OCI-LY7 (cell line): Measurements from ENCODE around the gene MDFIC. TPM values are rescaled to one million over a fixed set of nuclear protein-coding genes. Genes with fewer than 3 reads are reported as not detected.

Experiments used
- BruUV-seq: library from RNA; stranded (reverse); fragments of 400-500 nt; replicated peaks from 2 replicates; lab custom pipeline; 2021; lab: Mats Ljungman, UMichigan
- CTCF ChIA-PET: fragments of 300-600 bp; sonication (Branson Sonifier 250); formaldehyde crosslinking; loops from one replicate; lab custom pipeline; 2022; ENCODE audit warnings: antibody characterized with exemption; ENCODE audit not compliant: unreplicated experiment; lab: Charles Lee
- POLR2A ChIA-PET: fragments of 300-600 bp; sonication (Branson Sonifier 250); formaldehyde crosslinking; loops from one replicate; lab custom pipeline; 2022; ENCODE audit warnings: antibody characterized with exemption; lab: Charles Lee
- DNase-seq: peaks from one replicate; pipeline ENCODE4 v3.0.0-alpha.2; 2015; ENCODE audit warnings: low spot score
- H2AFZ ChIP-seq: fragments of 200-600 bp; sonication (generic), shearing (Covaris generic); 2 replicates; pipeline ENCODE4 v1.6.1; 2014; ENCODE audit warnings: mild to moderate bottlenecking, antibody characterized with exemption, low read length, moderate library complexity
- H3K27ac ChIP-seq: fragments of 200-600 bp; sonication (generic); 2 replicates; pipeline ENCODE4 v1.5.1; 2014; ENCODE audit warnings: mixed run types, low read depth, mild to moderate bottlenecking, moderate library complexity, low read length, inconsistent platforms; ENCODE audit not compliant: poor library complexity, severe bottlenecking
- H3K36me3 ChIP-seq: fragments of 200-600 bp; sonication (generic); 2 replicates; pipeline ENCODE4 v1.6.1; 2014; ENCODE audit warnings: mild to moderate bottlenecking, antibody characterized with exemption, low read length, moderate library complexity, mixed read lengths; ENCODE audit not compliant: insufficient read depth
- H3K4me1 ChIP-seq: fragments of 200-600 bp; sonication (generic); 2 replicates; pipeline ENCODE4 v1.5.1; 2014; ENCODE audit warnings: mild to moderate bottlenecking, low read length; ENCODE audit not compliant: insufficient read depth, poor library complexity, severe bottlenecking
- H3K4me2 ChIP-seq: fragments of 200-600 bp; sonication (generic); 2 replicates; pipeline ENCODE4 v1.6.1; 2014; ENCODE audit warnings: mild to moderate bottlenecking, low read length
- H3K4me3 ChIP-seq: fragments of 200-600 bp; sonication (generic); 2 replicates; pipeline ENCODE4 v1.5.1; 2014; ENCODE audit warnings: mild to moderate bottlenecking, low read depth, low read length; ENCODE audit not compliant: poor library complexity, severe bottlenecking
- H3K79me2 ChIP-seq: fragments of 200-600 bp; sonication (generic); 2 replicates; pipeline ENCODE4 v1.6.1; 2016; ENCODE audit warnings: low read depth, mild to moderate bottlenecking, low read length, moderate library complexity, mixed read lengths; ENCODE audit not compliant: insufficient read depth
- H3K9me2 ChIP-seq: fragments of 200-600 bp; sonication (generic); 2 replicates; pipeline ENCODE4 v1.6.1; 2016; ENCODE audit warnings: mild to moderate bottlenecking, low read length, mixed read lengths; ENCODE audit not compliant: insufficient read depth
- H3K9me3 ChIP-seq: fragments of 200-600 bp; sonication (generic); 2 replicates; pipeline ENCODE4 v1.6.1; 2014; ENCODE audit warnings: mild to moderate bottlenecking, mixed run types, low read length, mixed read lengths
- H4K20me1 ChIP-seq: fragments of 200-600 bp; sonication (generic); 2 replicates; pipeline ENCODE4 v1.6.1; 2014; ENCODE audit warnings: mild to moderate bottlenecking, antibody characterized with exemption, low read length, moderate library complexity, mixed read lengths; ENCODE audit not compliant: insufficient read depth
- EZH2phosphoT487 ChIP-seq: fragments of 200-600 bp; sonication (generic); IDR thresholded peaks from 2 replicates; pipeline ENCODE4 v1.6.1; 2018; ENCODE audit warnings: low read depth, borderline replicate concordance, mild to moderate bottlenecking, mixed run types, antibody characterized with exemption, low read length, moderate library complexity, mixed read lengths
- intact Hi-C: fragments of 100-400 bp; cut with micrococcal nuclease; formaldehyde crosslinking; loops from one replicate; pipeline ENCODE4 v1.10.0; 2022; ENCODE audit not compliant: unreplicated experiment
- total RNA-seq, 2 experiments: library from RNA; depleted of rRNA in 1 of 2; stranded (reverse); fragments of >200 nt in 1 of 2; shearing (Covaris generic) in 1 of 2; gene quantifications; 2 replicates each; pipeline ENCODE4 v1.2.3, GENCODE V29; 2014 to 2022
- TF ChIP-seq, protein P1 (sequence below): fragments of 200-600 bp; sonication (generic); conservative IDR thresholded peaks from 2 replicates; pipeline ENCODE4 v1.5.1; 2014; ENCODE audit warnings: mild to moderate bottlenecking, antibody characterized with exemption, low read length, moderate library complexity, mixed read lengths

The MDFIC gene
- total RNA-seq, 2 experiments from 2014 or later = not detected

DNA sequence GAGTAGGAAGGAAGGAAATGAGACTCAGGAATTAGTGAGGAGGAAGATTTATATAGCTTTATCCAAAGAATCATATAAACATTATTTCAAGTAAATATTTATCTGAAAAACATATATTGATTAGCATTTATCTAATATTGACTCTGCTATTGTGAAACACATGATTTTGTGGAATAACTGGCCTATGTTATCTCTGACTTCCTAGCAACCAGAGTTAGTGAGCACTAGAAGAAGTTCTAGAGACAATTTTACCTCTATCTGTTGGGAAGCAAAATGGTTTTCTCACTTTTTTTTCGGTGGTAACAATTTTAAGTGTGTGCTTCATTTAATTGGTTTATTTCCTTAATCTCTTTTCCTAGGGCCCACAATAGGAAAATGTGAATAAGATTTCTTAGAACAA is 21.6 kb downstream of the MDFIC start:
- Histone ChIP-seq H3K9me2 (no peaks in the 10 kb centered on the region), H3K27ac (no peak overlapping the region), H3K4me1 (no peaks in the 10 kb centered on the region), H4K20me1 (no peaks in the 10 kb centered on the region), H3K79me2 (no peaks in the 10 kb centered on the region), H3K36me3 (no peaks in the 10 kb centered on the region), H3K4me2 (no peak overlapping the region), H3K9me3 (no peaks in the 10 kb centered on the region), H3K4me3 (no peak overlapping the region), H2AFZ (no peak overlapping the region)
- intact Hi-C loops = no loop called here
- no peak for DNase-seq
- no TSS peak for BruUV-seq
- TF ChIP-seq, protein P1, sequence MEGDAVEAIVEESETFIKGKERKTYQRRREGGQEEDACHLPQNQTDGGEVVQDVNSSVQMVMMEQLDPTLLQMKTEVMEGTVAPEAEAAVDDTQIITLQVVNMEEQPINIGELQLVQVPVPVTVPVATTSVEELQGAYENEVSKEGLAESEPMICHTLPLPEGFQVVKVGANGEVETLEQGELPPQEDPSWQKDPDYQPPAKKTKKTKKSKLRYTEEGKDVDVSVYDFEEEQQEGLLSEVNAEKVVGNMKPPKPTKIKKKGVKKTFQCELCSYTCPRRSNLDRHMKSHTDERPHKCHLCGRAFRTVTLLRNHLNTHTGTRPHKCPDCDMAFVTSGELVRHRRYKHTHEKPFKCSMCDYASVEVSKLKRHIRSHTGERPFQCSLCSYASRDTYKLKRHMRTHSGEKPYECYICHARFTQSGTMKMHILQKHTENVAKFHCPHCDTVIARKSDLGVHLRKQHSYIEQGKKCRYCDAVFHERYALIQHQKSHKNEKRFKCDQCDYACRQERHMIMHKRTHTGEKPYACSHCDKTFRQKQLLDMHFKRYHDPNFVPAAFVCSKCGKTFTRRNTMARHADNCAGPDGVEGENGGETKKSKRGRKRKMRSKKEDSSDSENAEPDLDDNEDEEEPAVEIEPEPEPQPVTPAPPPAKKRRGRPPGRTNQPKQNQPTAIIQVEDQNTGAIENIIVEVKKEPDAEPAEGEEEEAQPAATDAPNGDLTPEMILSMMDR = no peak
- TF ChIP-seq EZH2phosphoT487 = no peak
- ChIA-PET CTCF (no interaction called here), POLR2A (interaction anchor here (2.2 kb wide), 1 partner anchor 17 kb away, joined by 5 read pairs; no protein-coding TSS in a partner anchor)

DNA sequence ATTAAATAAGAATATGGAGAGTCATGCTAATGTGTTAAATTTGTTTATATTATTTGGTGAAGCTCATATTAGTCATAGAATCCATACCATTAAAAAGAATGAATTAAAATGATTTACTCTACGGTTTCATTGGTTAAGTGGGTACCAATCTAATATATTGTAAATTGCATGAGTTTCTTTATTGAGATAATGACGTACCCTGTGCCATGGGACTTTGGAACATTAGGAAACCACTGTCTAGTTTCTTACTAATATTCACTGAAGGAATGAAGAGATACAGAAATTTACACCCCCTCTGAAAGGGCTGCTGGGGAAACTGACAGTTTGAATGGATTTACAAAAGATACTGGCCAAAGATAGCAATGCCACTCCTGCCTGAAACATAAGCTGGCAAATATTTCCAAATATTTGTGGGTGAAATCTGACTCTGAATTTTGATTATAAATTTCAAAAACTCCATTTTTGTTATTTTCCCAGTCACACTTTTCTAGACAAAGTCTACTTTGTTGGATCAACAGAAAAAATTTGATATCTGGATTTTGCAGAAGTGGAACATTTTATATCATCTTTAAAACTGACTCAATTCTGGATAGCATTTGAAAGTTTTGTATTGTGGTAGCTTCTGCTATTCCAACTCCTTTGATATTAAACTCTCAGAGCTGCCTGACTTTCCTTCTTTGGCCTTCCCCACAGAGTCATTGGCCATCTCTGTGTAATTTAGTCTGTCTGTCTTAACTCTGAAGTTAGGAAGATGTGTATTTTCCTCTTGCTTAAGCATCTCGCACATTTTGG is 22.3 kb downstream of the MDFIC start:
- H3K4me1 ChIP-seq = no peaks in the 10 kb centered on the region
- DNase-seq = no peak
- H3K9me2 ChIP-seq = no peaks in the 10 kb centered on the region
- H3K27ac ChIP-seq = no peak overlapping the region
- no peak overlapping the region for H3K4me3 ChIP-seq
- ChIA-PET POLR2A (interaction anchor here (2.2 kb wide), 1 partner anchor 18 kb away, joined by 5 read pairs; no protein-coding TSS in a partner anchor), CTCF (no interaction called here)
- intact Hi-C loops = no loop called here
- no peak overlapping the region for H2AFZ ChIP-seq
- no peaks in the 10 kb centered on the region for H3K9me3 ChIP-seq
- no peak for TF ChIP-seq EZH2phosphoT487
- TF ChIP-seq, protein P1 = no peak
- no TSS peak for BruUV-seq
- H3K4me2 ChIP-seq = no peak overlapping the region
- H3K36me3 ChIP-seq = no peaks in the 10 kb centered on the region
- no peaks in the 10 kb centered on the region for H4K20me1 ChIP-seq
- no peaks in the 10 kb centered on the region for H3K79me2 ChIP-seq
